HG03439 (cell line): Measurements from ENCODE around the gene GABBR2.

ENCODE experiments used
- ATAC-seq: cut with Tn5 transposase; IDR thresholded peaks from one replicate; pipeline ENCODE4 v1.9.1; 2021; ENCODE audit warnings: mild to moderate bottlenecking, moderate library complexity; ENCODE audit not compliant: unreplicated experiment

The GABBR2 gene

GRCh38 chr9:98333703-98334582 lies 374.8 kb downstream of the GABBR2 start:
- no peak for ATAC-seq

GRCh38 chr9:98332405-98332831 lies 376.3 kb downstream of the GABBR2 start:
- ATAC-seq: no peak

GRCh38 chr9:98331536-98332259 lies 377.0 kb downstream of the GABBR2 start:
- no peak for ATAC-seq

GRCh38 chr9:98330831-98331230 lies 377.9 kb downstream of the GABBR2 start:
- ATAC-seq: no peak

GRCh38 chr9:98329904-98330303 lies 378.8 kb downstream of the GABBR2 start:
- ATAC-seq: no peak

- no peak for ATAC-seq
These were observed 379.5 kb downstream of the GABBR2 start for GRCh38 chr9:98329281-98329680.

- ATAC-seq: no peak
These were observed 380.0 kb downstream of the GABBR2 start for GRCh38 chr9:98328770-98329169.

GRCh38 chr9:98328141-98328540 lies 380.6 kb downstream of the GABBR2 start:
- ATAC-seq: no peak

- no peak for ATAC-seq
These were observed 381.5 kb downstream of the GABBR2 start for GRCh38 chr9:98327249-98327561.

GRCh38 chr9:98326459-98327248 lies 382.1 kb downstream of the GABBR2 start:
- ATAC-seq: no peak

GRCh38 chr9:98324801-98325200 lies 383.9 kb downstream of the GABBR2 start:
- no peak for ATAC-seq

- ATAC-seq: no peak
These were observed 385.0 kb downstream of the GABBR2 start for GRCh38 chr9:98323831-98324135.

- no peak for ATAC-seq
These were observed 385.5 kb downstream of the GABBR2 start for GRCh38 chr9:98323051-98323830.

GRCh38 chr9:98321269-98321668 lies 387.5 kb downstream of the GABBR2 start:
- ATAC-seq: no peak

GRCh38 chr9:98318834-98319478 lies 389.8 kb downstream of the GABBR2 start:
- no peak for ATAC-seq

GRCh38 chr9:98318041-98318790 lies 390.5 kb downstream of the GABBR2 start:
- no peak for ATAC-seq

- ATAC-seq: no peak
These were observed 391.4 kb downstream of the GABBR2 start for GRCh38 chr9:98317134-98317857.

- no peak for ATAC-seq
These were observed 392.1 kb downstream of the GABBR2 start for GRCh38 chr9:98316445-98317133.
